IPS DF 4.7 (cell line): ENCODE data around the gene SLC4A4.
"Not testable (repeated sequence)": the region's sequence is repeated elsewhere in the genome, so short reads cannot be mapped to it uniquely, and the experiment has no call there.

Experiments
- DNase-seq: peaks from one replicate; pipeline ENCODE4 v3.0.0-alpha.2; 2013; ENCODE audit warnings: low spot score; ENCODE audit errors: extremely low read depth

Gene SLC4A4

GRCh38 chr4:71406459-71406963 is 67.7 kb downstream of the SLC4A4 start:
- DNase-seq: no peak

GRCh38 chr4:71408961-71409360 is 70.1 kb downstream of the SLC4A4 start:
- not testable (repeated sequence) for DNase-seq

GRCh38 chr4:71411981-71412380 is 73.2 kb downstream of the SLC4A4 start:
- DNase-seq: no peak

- DNase-seq: no peak
Measured at GRCh38 chr4:71415491-71415890, 76.7 kb downstream of the SLC4A4 start.

GRCh38 chr4:71417150-71417549 is 78.3 kb downstream of the SLC4A4 start:
- no peak for DNase-seq

- DNase-seq: no peak
Measured at GRCh38 chr4:71426381-71427042, 87.7 kb downstream of the SLC4A4 start.

- no peak for DNase-seq
Measured at GRCh38 chr4:71429106-71429505, 90.3 kb downstream of the SLC4A4 start.

- DNase-seq: no peak
Measured at GRCh38 chr4:71429962-71430361, 91.1 kb downstream of the SLC4A4 start.

GRCh38 chr4:71430609-71431008 is 91.8 kb downstream of the SLC4A4 start:
- DNase-seq: no peak

GRCh38 chr4:71440612-71441011 is 101.8 kb downstream of the SLC4A4 start:
- DNase-seq: no peak

GRCh38 chr4:71441186-71442169 is 102.7 kb downstream of the SLC4A4 start:
- no peak for DNase-seq

- no peak for DNase-seq
Measured at GRCh38 chr4:71442336-71442735, 103.5 kb downstream of the SLC4A4 start.

- no peak for DNase-seq
Measured at GRCh38 chr4:71444395-71444794, 105.6 kb downstream of the SLC4A4 start.

GRCh38 chr4:71445811-71446210 is 107.0 kb downstream of the SLC4A4 start:
- DNase-seq: no peak

GRCh38 chr4:71446479-71447081 is 107.8 kb downstream of the SLC4A4 start:
- DNase-seq: no peak

GRCh38 chr4:71449040-71449439 is 110.2 kb downstream of the SLC4A4 start:
- no peak for DNase-seq

GRCh38 chr4:71449878-71450277 is 111.1 kb downstream of the SLC4A4 start:
- no peak for DNase-seq

GRCh38 chr4:71453531-71453930 is 114.7 kb downstream of the SLC4A4 start:
- DNase-seq: no peak

GRCh38 chr4:71456841-71457240 is 118.0 kb downstream of the SLC4A4 start:
- no peak for DNase-seq

GRCh38 chr4:71460371-71460770 is 121.6 kb downstream of the SLC4A4 start:
- no peak for DNase-seq

- DNase-seq: no peak
Measured at GRCh38 chr4:71461422-71461821, 122.6 kb downstream of the SLC4A4 start.

GRCh38 chr4:71466775-71467174 is 128.0 kb downstream of the SLC4A4 start:
- no peak for DNase-seq
